Panc1 (cell line): Measurements from ENCODE around the gene TEX14. TPM values are rescaled to one million over a fixed set of nuclear protein-coding genes. Genes with fewer than 3 reads are reported as not detected.

Experiments
- ATAC-seq: fragments of 200-7000 bp; cut with Tn5 transposase; 2 replicates; pipeline ENCODE4 v1.9.1; 2020; ENCODE audit warnings: mild to moderate bottlenecking, moderate library complexity
- BruUV-seq: library from RNA; stranded (reverse); fragments of 400-500 nt; replicated peaks from 2 replicates; lab custom pipeline; 2021; lab: Mats Ljungman, UMichigan
- CTCF ChIA-PET: fragments of 300-600 bp; sonication (Branson Sonifier 250); formaldehyde crosslinking; loops from one replicate; lab custom pipeline; 2022; ENCODE audit warnings: antibody characterized with exemption; lab: Charles Lee
- POLR2A ChIA-PET: fragments of 300-600 bp; sonication (Branson Sonifier 250); formaldehyde crosslinking; loops from one replicate; lab custom pipeline; 2022; ENCODE audit warnings: antibody characterized with exemption; lab: Charles Lee
- DNase-seq: peaks from one replicate; pipeline ENCODE4 v3.0.0-alpha.2; 2010; ENCODE audit warnings: low read depth, low spot score
- H3K27ac ChIP-seq: 2 replicates; pipeline ENCODE4 v1.5.1; 2011; ENCODE audit warnings: mild to moderate bottlenecking, low read length, inconsistent platforms
- H3K27me3 ChIP-seq: fragments of 200-500 bp; sonication (Bioruptor generic); 2 replicates; pipeline ENCODE4 v1.6.0; 2014; ENCODE audit warnings: low read length, inconsistent platforms; ENCODE audit not compliant: control insufficient read depth, insufficient read depth
- H3K36me3 ChIP-seq: fragments of 200-500 bp; sonication (Bioruptor generic); 2 replicates; pipeline ENCODE4 v1.5.1; 2014; ENCODE audit warnings: inconsistent platforms, mild to moderate bottlenecking, low read length, moderate library complexity; ENCODE audit not compliant: control insufficient read depth, insufficient read depth
- H3K4me1 ChIP-seq: 2 replicates; pipeline ENCODE4 v1.5.1; 2011; ENCODE audit warnings: inconsistent platforms, mild to moderate bottlenecking, low read length, moderate library complexity; ENCODE audit not compliant: control insufficient read depth, insufficient read depth
- H3K4me3 ChIP-seq, 2 experiments: 2 replicates each; pipeline ENCODE4 v1.5.1; 2011 to 2012; ENCODE audit warnings: low read depth in 2 of 2, low read length in 2 of 2, mild to moderate bottlenecking in 2 of 2, inconsistent platforms in 1 of 2, moderate library complexity in 1 of 2
- H3K9me3 ChIP-seq: fragments of 200-500 bp; sonication (Bioruptor generic); 2 replicates; pipeline ENCODE4 v1.5.1; 2014; ENCODE audit warnings: low read depth, mild to moderate bottlenecking, inconsistent platforms, low read length, moderate library complexity; ENCODE audit not compliant: control insufficient read depth, insufficient read depth
- CTCF ChIP-seq: fragments of 450-650 bp; IDR thresholded peaks from 2 replicates; pipeline ENCODE4 v1.5.1; 2017; ENCODE audit warnings: mild to moderate bottlenecking
- POLR2AphosphoS5 ChIP-seq: IDR thresholded peaks from 2 replicates; pipeline ENCODE4 v1.6.1; 2012; ENCODE audit warnings: mild to moderate bottlenecking, low read depth, low read length, moderate library complexity
- REST ChIP-seq, 2 experiments: IDR thresholded peaks; 2 replicates each; pipeline ENCODE4 v1.6.1; 2011 to 2012; ENCODE audit warnings: low read depth in 2 of 2, control low read depth in 1 of 2, low read length in 1 of 2, mild to moderate bottlenecking in 1 of 2, moderate library complexity in 1 of 2; ENCODE audit not compliant: insufficient read depth in 1 of 2
- SIN3A ChIP-seq: IDR thresholded peaks from 2 replicates; pipeline ENCODE4 v1.6.1; 2012; ENCODE audit warnings: low read depth, mild to moderate bottlenecking, low read length, moderate library complexity, borderline replicate concordance; ENCODE audit not compliant: insufficient read depth
- TCF7L2 ChIP-seq: IDR thresholded peaks from 2 replicates; pipeline ENCODE4 v1.6.1; 2011; ENCODE audit warnings: mild to moderate bottlenecking, low read depth, low read length, inconsistent platforms
- in situ Hi-C: cut with HindIII; loops from 2 replicates; pipeline ENCODE4 v1.10.0; 2016; ENCODE audit warnings: low sequenced_read_pairs, low pct_unique_long_range_greater_than_20kb
- intact Hi-C: fragments of 100-400 bp; cut with micrococcal nuclease; formaldehyde crosslinking; loops from one replicate; pipeline ENCODE4 v1.10.0; 2022; ENCODE audit not compliant: unreplicated experiment
- total RNA-seq: library from RNA; stranded (reverse); gene quantifications from one replicate; pipeline ENCODE4 v1.2.1, GENCODE V29; 2021; ENCODE audit not compliant: unreplicated experiment

TEX14 gene
- total RNA-seq, 1 experiment from 2014 or later = not detected

- Histone ChIP-seq H3K9me3 (no peaks in the 10 kb centered on the region), H3K27me3 (no peaks in the 10 kb centered on the region), H3K36me3 (no peaks in the 10 kb centered on the region), H3K4me3 (no peak overlapping the region), H3K4me1 (no peaks in the 10 kb centered on the region), H3K27ac (no peak overlapping the region)
- BruUV-seq = no TSS peak
- in situ Hi-C loops = no loop called here
- no peak for TF ChIP-seq POLR2AphosphoS5
- TF ChIP-seq SIN3A = no peak
- no peak for TF ChIP-seq TCF7L2
- no peak for TF ChIP-seq REST (IDR thresholded peaks at IDR 0.05; ENCODE audit: insufficient read depth in 1 of 2, low read depth in 2 of 2, low read length in 1 of 2)
- TF ChIP-seq CTCF = no peak
- CTCF ChIA-PET = no interaction called here
- POLR2A ChIA-PET = no interaction called here
- intact Hi-C loops = no loop called here
- DNase-seq = no peak
- ATAC-seq = no peak
These were observed 30.4 kb upstream of the TEX14 start for GRCh38 chr17:58722274-58722673.

- CTCF ChIA-PET = interaction anchor here (0.5 to 1.6 kb wide), 5 partner anchors 8 to 295 kb away, joined by 3 to 8 read pairs (median 5); no protein-coding TSS in a partner anchor
- no peaks in the 10 kb centered on the region for H3K36me3 ChIP-seq
- H3K4me1 ChIP-seq = no peaks in the 10 kb centered on the region
- POLR2A ChIA-PET = interaction anchor here (0.6 kb wide), 1 partner anchor 192 kb away, joined by 12 read pairs; no protein-coding TSS in a partner anchor
- no TSS peak for BruUV-seq
- TF ChIP-seq CTCF (peak; percentile 68; the same call in 1 of the 2 replicates), TCF7L2 (no peak)
- ATAC-seq (no peak), DNase-seq (peak; percentile 15)
- in situ Hi-C loops (no loop called here), intact Hi-C loops (loop anchor here (2.0 kb wide), 1 partner anchor 294 kb away; no protein-coding TSS in a partner anchor)
- no peak overlapping the region for H3K4me3 ChIP-seq
- H3K27ac ChIP-seq = no peak overlapping the region
- H3K27me3 ChIP-seq = no peaks in the 10 kb centered on the region
- H3K9me3 ChIP-seq = no peaks in the 10 kb centered on the region
These were observed 19.2 kb upstream of the TEX14 start for GRCh38 chr17:58710948-58711552.
